CD14-positive monocyte (primary cell): ENCODE results near the gene NINJ1. TPM values are rescaled to one million over a fixed set of nuclear protein-coding genes. Genes with fewer than 3 reads are reported as not detected.

Source experiments
- DNase-seq, 3 donors: peaks; one replicate each; pipeline ENCODE4 v3.0.0-alpha.2; 2011 to 2022
- H2AFZ ChIP-seq: 2 replicates; pipeline ENCODE4 v1.6.0; 2012; ENCODE audit warnings: mild to moderate bottlenecking, low read depth, low read length, inconsistent platforms; ENCODE audit not compliant: insufficient read depth, poor library complexity, severe bottlenecking
- H3K27ac ChIP-seq, 2 donors: 1 replicate in 1 of 2; 2 replicates in 1 of 2; pipeline ENCODE4 v1.5.1; 2012 to 2013; ENCODE audit warnings: low read length in 2 of 2, control low read depth in 1 of 2, inconsistent platforms in 1 of 2, low read depth in 1 of 2, mild to moderate bottlenecking in 1 of 2
- H3K27me3 ChIP-seq, 2 donors: one replicate each; pipeline versions ENCODE4 v1.6.0 to v1.6.1; 2011 to 2013; ENCODE audit warnings: low read length in 2 of 2; ENCODE audit not compliant: control insufficient read depth in 2 of 2, insufficient read depth in 2 of 2
- H3K36me3 ChIP-seq, 2 donors: replicated peaks in 1 of 2; 1 replicate in 1 of 2; 2 replicates in 1 of 2; pipeline versions ENCODE4 v1.5.1 to v1.6.1; 2012 to 2013; ENCODE audit warnings: low read length in 2 of 2, control low read depth in 1 of 2, inconsistent platforms in 1 of 2, mild to moderate bottlenecking in 1 of 2; ENCODE audit not compliant: insufficient read depth in 2 of 2, control insufficient read depth in 1 of 2
- H3K4me1 ChIP-seq, 2 donors: 1 replicate in 1 of 2; 2 replicates in 1 of 2; pipeline versions ENCODE4 v1.5.1 to v1.6.1; 2012 to 2013; ENCODE audit warnings: low read length in 2 of 2, control low read depth in 1 of 2, inconsistent platforms in 1 of 2, mild to moderate bottlenecking in 1 of 2, moderate library complexity in 1 of 2; ENCODE audit not compliant: insufficient read depth in 2 of 2, control insufficient read depth in 1 of 2
- H3K4me2 ChIP-seq: replicated peaks from 2 replicates; pipeline ENCODE3; 2012; ENCODE audit warnings: low read length, moderate library complexity, mild to moderate bottlenecking; ENCODE audit not compliant: poor library complexity, severe bottlenecking; ENCODE audit errors: extremely low read depth
- H3K4me3 ChIP-seq, 3 experiments: fragments of 200-600 bp in 1 of 3; sonication (generic) in 1 of 3; replicated peaks in 1 of 3; 1 replicate in 2 of 3; 2 replicates in 1 of 3; pipeline ENCODE4 v1.5.1; 2011 to 2013; ENCODE audit warnings: low read length in 3 of 3, mild to moderate bottlenecking in 3 of 3, control low read depth in 2 of 3, low read depth in 2 of 3, inconsistent platforms in 1 of 3, moderate library complexity in 1 of 3
- H3K79me2 ChIP-seq: 2 replicates; pipeline ENCODE4 v1.6.0; 2012; ENCODE audit warnings: mild to moderate bottlenecking, control low read depth, inconsistent platforms, low read length, moderate library complexity; ENCODE audit not compliant: insufficient read depth
- H3K9ac ChIP-seq: 2 replicates; pipeline ENCODE4 v1.6.0; 2017; ENCODE audit warnings: low read length, mild to moderate bottlenecking; ENCODE audit not compliant: insufficient read depth, poor library complexity, severe bottlenecking
- H3K9me3 ChIP-seq, 2 donors: replicated peaks in 1 of 2; 1 replicate in 1 of 2; 2 replicates in 1 of 2; pipeline versions ENCODE4 v1.5.1 to v1.6.1; 2012 to 2013; ENCODE audit warnings: low read length in 2 of 2, control low read depth in 1 of 2; ENCODE audit not compliant: control insufficient read depth in 1 of 2, insufficient read depth in 1 of 2
- H4K20me1 ChIP-seq: 2 replicates; pipeline ENCODE4 v1.6.0; 2012; ENCODE audit warnings: mild to moderate bottlenecking, low read length, control low read depth, moderate library complexity; ENCODE audit not compliant: insufficient read depth
- H3K27ac Mint-ChIP-seq, 7 donors: one replicate each; pipeline ENCODE4 v1.8.0; 2020; ENCODE audit warnings: mild to moderate bottlenecking in 7 of 7, mixed read lengths in 7 of 7, moderate library complexity in 6 of 7, inconsistent platforms in 2 of 7
- H3K27me3 Mint-ChIP-seq, 3 donors: one replicate each; pipeline ENCODE4 v1.8.0; 2021 to 2022; ENCODE audit warnings: low read depth in 3 of 3, mild to moderate bottlenecking in 3 of 3, mixed read lengths in 3 of 3, moderate library complexity in 3 of 3, inconsistent platforms in 1 of 3
- H3K36me3 Mint-ChIP-seq, 2 donors: one replicate each; pipeline ENCODE4 v1.8.0; 2020; ENCODE audit warnings: mixed read lengths in 2 of 2, inconsistent platforms in 1 of 2, mild to moderate bottlenecking in 1 of 2
- H3K4me1 Mint-ChIP-seq: one replicate; pipeline ENCODE4 v1.8.0; 2020; ENCODE audit warnings: mild to moderate bottlenecking, mixed read lengths
- H3K4me3 Mint-ChIP-seq, 2 donors: one replicate each; pipeline ENCODE4 v1.8.0; 2020; ENCODE audit warnings: mild to moderate bottlenecking in 2 of 2, mixed read lengths in 2 of 2, moderate library complexity in 1 of 2
- H3K9me3 Mint-ChIP-seq, 7 donors: one replicate each; pipeline ENCODE4 v1.8.0; 2020 to 2022; ENCODE audit warnings: mixed read lengths in 7 of 7, mild to moderate bottlenecking in 6 of 7, moderate library complexity in 6 of 7, inconsistent platforms in 2 of 7
- CTCF ChIP-seq: fragments of 200-600 bp; IDR thresholded peaks from one replicate; pipeline ENCODE4 v1.8.0; 2022; ENCODE audit warnings: antibody characterized with exemption, mild to moderate bottlenecking
- WGBS: methylation state at CpG from one replicate; pipeline ENCODE4 v1.1.5; 2013; ENCODE audit warnings: missing lambda C conversion rate; ENCODE audit not compliant: insufficient coverage; 5-methylcytosine and 5-hydroxymethylcytosine counted together
- intact Hi-C, 2 donors: fragments of 100-400 bp; cut with micrococcal nuclease; formaldehyde crosslinking; loops; one replicate each; pipeline versions ENCODE4 v1.15.0 to v1.15.1; 2023
- polyA plus RNA-seq, 3 donors: library from polyadenylated mRNA; depleted of rRNA in 1 of 3; unstranded in 2 of 3; stranded (reverse) in 1 of 3; fragments of 300-500 nt in 2 of 3; fragments of >200 nt in 1 of 3; fragmentation: Illumina TruSeq in 2 of 3; gene quantifications; 1 replicate in 2 of 3; 2 replicates in 1 of 3; pipeline ENCODE4 v1.2.3, GENCODE V29; 2012 to 2021

The NINJ1 gene
- polyA plus RNA-seq, 3 donors: 290 to 610 (median 469) TPM

GRCh38 chr9:93161786-93162562, 27.9 kb upstream of the NINJ1 start:
- Histone ChIP-seq H4K20me1 (no peaks in the 10 kb centered on the region), H3K4me3 (no peak overlapping the region), H3K27ac (no peak overlapping the region), H3K79me2 (no peaks in the 10 kb centered on the region), H3K27me3 (no peaks in the 10 kb centered on the region), H3K9ac (no peak overlapping the region), H3K36me3 (no peaks in the 10 kb centered on the region), H3K4me1 (peaks cover 6 to 10% of the 10 kb centered on the region in 2 donors), H2AFZ (no peak overlapping the region), H3K9me3 (no peaks in the 10 kb centered on the region), H3K4me2 (no peak overlapping the region)
- H3K27me3 Mint-ChIP-seq: peaks cover 3 to 18% (median 8%) of the 10 kb centered on the region in 3 donors
- no peaks in the 10 kb centered on the region for H3K36me3 Mint-ChIP-seq
- no peak for TF ChIP-seq CTCF
- intact Hi-C loops: loop anchor here (2.0 to 5.0 kb wide), 3 partner anchors 140 to 800 kb away; no protein-coding TSS in a partner anchor
- H3K9me3 Mint-ChIP-seq: peaks cover 0 to 3% (median 0%) of the 10 kb centered on the region in 7 donors
- no peak overlapping the region for H3K27ac Mint-ChIP-seq
- no peak for DNase-seq
- H3K4me3 Mint-ChIP-seq: no peak overlapping the region
- WGBS: 96% methylated on average over 8 of the region's 11 CpGs
- peaks cover 8% of the 10 kb centered on the region for H3K4me1 Mint-ChIP-seq

GRCh38 chr9:93159601-93160471, 25.8 kb upstream of the NINJ1 start:
- Mint-ChIP-seq H3K4me3 (no peak overlapping the region), H3K36me3 (no peaks in the 10 kb centered on the region), H3K4me1 (peaks cover 10% of the 10 kb centered on the region), H3K27me3 (peaks cover 3 to 13% (median 8%) of the 10 kb centered on the region in 3 donors), H3K27ac (peak overlapping the region in 2 of 7 donors; percentile 58 to 65), H3K9me3 (peaks cover 0 to 3% (median 0%) of the 10 kb centered on the region in 7 donors)
- intact Hi-C loops: loop anchor here (2.0 to 5.0 kb wide), 3 partner anchors 142 to 802 kb away; no protein-coding TSS in a partner anchor
- Histone ChIP-seq H3K4me2 (no peak overlapping the region), H2AFZ (peak overlapping the region; percentile 54), H3K4me1 (peaks cover 6 to 10% of the 10 kb centered on the region in 2 donors), H3K27ac (no peak overlapping the region), H3K9ac (no peak overlapping the region), H3K4me3 (no peak overlapping the region), H3K36me3 (no peaks in the 10 kb centered on the region), H4K20me1 (no peaks in the 10 kb centered on the region), H3K9me3 (no peaks in the 10 kb centered on the region), H3K27me3 (no peaks in the 10 kb centered on the region), H3K79me2 (no peaks in the 10 kb centered on the region)
- DNase-seq: peak; percentile 70 to 82 (median 75)
- 25% methylated on average over 15 of the region's 19 CpGs for WGBS
- TF ChIP-seq CTCF: peak; percentile 97
